Neuronal stem cell (in vitro differentiated cells): ENCODE measurements around the gene WSB1.

Experiments
- DNase-seq: peaks from one replicate; pipeline ENCODE4 v3.0.0-alpha.2; 2013; ENCODE audit warnings: low spot score
- H2AFZ ChIP-seq: one replicate; pipeline ENCODE4 v1.6.1; 2013; ENCODE audit warnings: mild to moderate bottlenecking, low read length, inconsistent platforms
- H2AK5ac ChIP-seq: 2 replicates; pipeline ENCODE4 v1.6.1; 2013; ENCODE audit warnings: low read depth, mild to moderate bottlenecking, inconsistent platforms, low read length, moderate library complexity, mixed read lengths
- H2BK120ac ChIP-seq: 2 replicates; pipeline ENCODE4 v1.6.1; 2013; ENCODE audit warnings: low read depth, mild to moderate bottlenecking, inconsistent platforms, low read length, moderate library complexity, mixed read lengths
- H2BK12ac ChIP-seq: one replicate; pipeline ENCODE4 v1.6.1; 2013; ENCODE audit warnings: low read length, inconsistent platforms
- H2BK15ac ChIP-seq: 2 replicates; pipeline ENCODE4 v1.6.1; 2013; ENCODE audit warnings: mild to moderate bottlenecking, low read length, inconsistent platforms, mixed read lengths
- H2BK5ac ChIP-seq: one replicate; pipeline ENCODE4 v1.6.1; 2013; ENCODE audit warnings: inconsistent platforms, mild to moderate bottlenecking, low read length, moderate library complexity
- H3K14ac ChIP-seq: one replicate; pipeline ENCODE4 v1.6.1; 2013; ENCODE audit warnings: low read length, inconsistent platforms
- H3K18ac ChIP-seq: 2 replicates; pipeline ENCODE4 v1.6.1; 2013; ENCODE audit warnings: low read length, inconsistent platforms
- H3K23ac ChIP-seq: 2 replicates; pipeline ENCODE4 v1.6.1; 2013; ENCODE audit warnings: low read depth, mild to moderate bottlenecking, mixed read lengths, low read length, inconsistent platforms; ENCODE audit not compliant: poor library complexity
- H3K27ac ChIP-seq: replicated peaks from 3 replicates; pipeline ENCODE4 v1.5.1; 2013; ENCODE audit warnings: low read length, inconsistent platforms
- H3K27me3 ChIP-seq, 3 experiments: 2 replicates each; pipeline ENCODE4 v1.6.1; 2013; ENCODE audit warnings: low read length in 3 of 3, mild to moderate bottlenecking in 2 of 3, inconsistent platforms in 1 of 3, low read depth in 1 of 3, mixed read lengths in 1 of 3, moderate library complexity in 1 of 3; ENCODE audit not compliant: control insufficient read depth in 3 of 3, insufficient read depth in 3 of 3
- H3K36me3 ChIP-seq, 2 donors: replicated peaks in 1 of 2; 2 replicates each; pipeline ENCODE4 v1.6.1; 2013; ENCODE audit warnings: low read length in 2 of 2; ENCODE audit not compliant: control insufficient read depth in 2 of 2, insufficient read depth in 2 of 2
- H3K4ac ChIP-seq: 2 replicates; pipeline ENCODE4 v1.6.1; 2013; ENCODE audit warnings: inconsistent platforms, mild to moderate bottlenecking, low read length, moderate library complexity
- H3K4me1 ChIP-seq, 2 donors: 1 replicate in 1 of 2; 2 replicates in 1 of 2; pipeline ENCODE4 v1.6.1; 2013; ENCODE audit warnings: low read length in 2 of 2, low read depth in 1 of 2; ENCODE audit not compliant: control insufficient read depth in 2 of 2, insufficient read depth in 1 of 2
- H3K4me2 ChIP-seq: one replicate; pipeline ENCODE4 v1.6.1; 2013; ENCODE audit warnings: mild to moderate bottlenecking, low read length, inconsistent platforms; ENCODE audit not compliant: insufficient read depth, poor library complexity, severe bottlenecking
- H3K4me3 ChIP-seq, 2 donors: 2 replicates each; pipeline ENCODE4 v1.5.1; 2013; ENCODE audit warnings: low read length in 2 of 2, mild to moderate bottlenecking in 2 of 2, inconsistent platforms in 1 of 2, moderate library complexity in 1 of 2
- H3K79me1 ChIP-seq: one replicate; pipeline ENCODE4 v1.6.1; 2013; ENCODE audit warnings: low read depth, mild to moderate bottlenecking, inconsistent platforms, low read length, moderate library complexity
- H3K9ac ChIP-seq: one replicate; pipeline ENCODE4 v1.6.1; 2013; ENCODE audit warnings: mild to moderate bottlenecking, low read depth, low read length, inconsistent platforms; ENCODE audit not compliant: poor library complexity
- H3K9me3 ChIP-seq, 2 donors: replicated peaks in 1 of 2; 2 replicates each; pipeline versions ENCODE3 to v1.6.1; 2013; ENCODE audit warnings: low read length in 2 of 2, mild to moderate bottlenecking in 2 of 2, inconsistent platforms in 1 of 2, low read depth in 1 of 2, mixed read lengths in 1 of 2, moderate library complexity in 1 of 2; ENCODE audit not compliant: control insufficient read depth in 2 of 2, insufficient read depth in 1 of 2
- H4K8ac ChIP-seq: one replicate; pipeline ENCODE4 v1.6.1; 2013; ENCODE audit warnings: low read depth, mild to moderate bottlenecking, inconsistent platforms, low read length, moderate library complexity
- H4K91ac ChIP-seq: one replicate; pipeline ENCODE4 v1.6.1; 2013; ENCODE audit warnings: low read length, low read depth, mild to moderate bottlenecking, inconsistent platforms; ENCODE audit not compliant: poor library complexity
- WGBS, 2 donors: extraction: QIAGEN DNeasy Blood & Tissue Kit; methylation state at CpG; one replicate each; pipeline ENCODE4 v1.1.7; 2013; ENCODE audit warnings: missing lambda C conversion rate in 2 of 2, mixed read lengths in 1 of 2; ENCODE audit not compliant: insufficient read length in 2 of 2, insufficient replicate concordance in 1 of 2; ENCODE audit errors: extremely low coverage in 2 of 2; 5-methylcytosine and 5-hydroxymethylcytosine counted together

The WSB1 gene

GRCh38 chr17:27318633-27319032, 24.7 kb downstream of the WSB1 start:
- no peak overlapping the region for H3K4me3 ChIP-seq
- no peaks in the 10 kb centered on the region for H3K9me3 ChIP-seq
- H3K9ac ChIP-seq, result no peak overlapping the region
- H3K4me1 ChIP-seq, result no peaks in the 10 kb centered on the region
- no peaks in the 10 kb centered on the region for H3K27me3 ChIP-seq
- H3K27ac ChIP-seq, result no peak overlapping the region
- H3K79me1 ChIP-seq, result no peaks in the 10 kb centered on the region
- no peak overlapping the region for H3K4me2 ChIP-seq
- WGBS, 2 donors, result no CpG with 5 or more reads among the region's 6 CpGs
- H4K91ac ChIP-seq, result no peak overlapping the region
- no peak overlapping the region for H2AFZ ChIP-seq
- H3K4ac ChIP-seq, result no peak overlapping the region
- no peak overlapping the region for H4K8ac ChIP-seq
- H2BK12ac ChIP-seq, result no peak overlapping the region
- H3K36me3 ChIP-seq, result peaks cover 11 to 56% of the 10 kb centered on the region in 2 donors
- H2BK120ac ChIP-seq, result no peak overlapping the region
- no peak overlapping the region for H2AK5ac ChIP-seq
- DNase-seq, result no peak
- no peak overlapping the region for H3K23ac ChIP-seq
- H2BK15ac ChIP-seq, result no peak overlapping the region
- H3K14ac ChIP-seq, result no peak overlapping the region
- H2BK5ac ChIP-seq, result no peak overlapping the region
- no peak overlapping the region for H3K18ac ChIP-seq

- H2BK5ac ChIP-seq, result no peak overlapping the region
- DNase-seq, result no peak
- no peak overlapping the region for H2BK15ac ChIP-seq
- no peak overlapping the region for H3K4me3 ChIP-seq
- H3K27ac ChIP-seq, result no peak overlapping the region
- no peak overlapping the region for H3K18ac ChIP-seq
- H3K79me1 ChIP-seq, result no peaks in the 10 kb centered on the region
- H3K27me3 ChIP-seq, result no peaks in the 10 kb centered on the region
- H3K14ac ChIP-seq, result no peak overlapping the region
- H3K4me1 ChIP-seq, result no peaks in the 10 kb centered on the region
- no peak overlapping the region for H3K4me2 ChIP-seq
- H2BK12ac ChIP-seq, result no peak overlapping the region
- H3K9me3 ChIP-seq, result no peaks in the 10 kb centered on the region
- WGBS, 2 donors, result no CpG with 5 or more reads among the region's 4 CpGs
- H4K8ac ChIP-seq, result no peak overlapping the region
- no peak overlapping the region for H2BK120ac ChIP-seq
- no peak overlapping the region for H2AK5ac ChIP-seq
- H3K4ac ChIP-seq, result no peak overlapping the region
- H3K9ac ChIP-seq, result no peak overlapping the region
- no peak overlapping the region for H3K23ac ChIP-seq
- no peak overlapping the region for H4K91ac ChIP-seq
- H2AFZ ChIP-seq, result no peak overlapping the region
- peaks cover 11 to 45% of the 10 kb centered on the region in 2 donors for H3K36me3 ChIP-seq
Measured at GRCh38 chr17:27319541-27320221, 25.8 kb downstream of the WSB1 start.

GRCh38 chr17:27320222-27320560, 26.3 kb downstream of the WSB1 start:
- H3K9me3 ChIP-seq, result no peaks in the 10 kb centered on the region
- no peak overlapping the region for H3K9ac ChIP-seq
- no peak overlapping the region for H3K4me2 ChIP-seq
- H3K27ac ChIP-seq, result no peak overlapping the region
- H3K18ac ChIP-seq, result no peak overlapping the region
- H2AFZ ChIP-seq, result no peak overlapping the region
- H2BK5ac ChIP-seq, result no peak overlapping the region
- no peak for DNase-seq
- no peak overlapping the region for H3K23ac ChIP-seq
- H4K8ac ChIP-seq, result no peak overlapping the region
- H3K4me3 ChIP-seq, result no peak overlapping the region
- H3K79me1 ChIP-seq, result no peaks in the 10 kb centered on the region
- no CpG with 5 or more reads among the region's 4 CpGs for WGBS, 2 donors
- no peak overlapping the region for H3K4ac ChIP-seq
- H3K36me3 ChIP-seq, result peaks cover 10 to 40% of the 10 kb centered on the region in 2 donors
- no peak overlapping the region for H2BK12ac ChIP-seq
- H3K14ac ChIP-seq, result no peak overlapping the region
- H3K27me3 ChIP-seq, result no peaks in the 10 kb centered on the region
- no peaks in the 10 kb centered on the region for H3K4me1 ChIP-seq
- H2BK120ac ChIP-seq, result no peak overlapping the region
- no peak overlapping the region for H2AK5ac ChIP-seq
- no peak overlapping the region for H2BK15ac ChIP-seq
- no peak overlapping the region for H4K91ac ChIP-seq

GRCh38 chr17:27321372-27321771, 27.5 kb downstream of the WSB1 start:
- no peak overlapping the region for H2AK5ac ChIP-seq
- H2BK5ac ChIP-seq, result no peak overlapping the region
- DNase-seq, result no peak
- no peak overlapping the region for H3K4me2 ChIP-seq
- peaks cover 1 to 28% of the 10 kb centered on the region in 2 donors for H3K36me3 ChIP-seq
- H3K4me3 ChIP-seq, result no peak overlapping the region
- H2BK15ac ChIP-seq, result no peak overlapping the region
- no peak overlapping the region for H2AFZ ChIP-seq
- H3K9ac ChIP-seq, result no peak overlapping the region
- no peak overlapping the region for H3K14ac ChIP-seq
- H4K91ac ChIP-seq, result no peak overlapping the region
- H3K27me3 ChIP-seq, result no peaks in the 10 kb centered on the region
- no peaks in the 10 kb centered on the region for H3K4me1 ChIP-seq
- H3K4ac ChIP-seq, result no peak overlapping the region
- no peak overlapping the region for H3K18ac ChIP-seq
- H4K8ac ChIP-seq, result no peak overlapping the region
- H3K79me1 ChIP-seq, result no peaks in the 10 kb centered on the region
- no peak overlapping the region for H3K23ac ChIP-seq
- H2BK12ac ChIP-seq, result no peak overlapping the region
- no peak overlapping the region for H3K27ac ChIP-seq
- WGBS, 2 donors, result no CpG with 5 or more reads among the region's 2 CpGs
- no peak overlapping the region for H2BK120ac ChIP-seq
- no peaks in the 10 kb centered on the region for H3K9me3 ChIP-seq
